Esophagus muscularis mucosa (tissue), 4 donors: ENCODE data around the gene SYNE1.

Experiments used
- CTCF ChIP-seq, 3 experiments: fragments of 200-600 bp in 2 of 3; fragments of 450-650 bp in 1 of 3; sonication (generic) in 2 of 3; IDR thresholded peaks; one replicate each; pipeline ENCODE4 v1.5.1; 2017 to 2019; ENCODE audit warnings: antibody characterized with exemption in 3 of 3, mild to moderate bottlenecking in 2 of 3, moderate library complexity in 1 of 3
- EP300 ChIP-seq: sonication (generic); formaldehyde crosslinking; IDR thresholded peaks from one replicate; pipeline ENCODE4 v1.6.1; 2017; ENCODE audit warnings: antibody characterized with exemption
- POLR2AphosphoS5 ChIP-seq, 2 donors: sonication (generic); formaldehyde crosslinking; IDR thresholded peaks; one replicate each; pipeline ENCODE4 v1.6.1; 2017; ENCODE audit warnings: antibody characterized with exemption in 2 of 2

GRCh38 chr6:152453421-152453820, 183.7 kb downstream of the SYNE1 start:
- TF ChIP-seq CTCF (IDR thresholded peaks at IDR 0.05), result no peak
- no peak for TF ChIP-seq POLR2AphosphoS5 (IDR thresholded peaks at IDR 0.05)
- no peak for TF ChIP-seq EP300
